NCI-H146 (cell line): ENCODE measurements around the gene MYLK.
A peak's percentile ranks its signal among the peaks of the same experiment; 100 is the strongest.

Source experiments
- DNase-seq: peaks from one replicate; lab custom pipeline; 2025; lab: John Stamatoyannopoulos, UW

Gene MYLK

DNA sequence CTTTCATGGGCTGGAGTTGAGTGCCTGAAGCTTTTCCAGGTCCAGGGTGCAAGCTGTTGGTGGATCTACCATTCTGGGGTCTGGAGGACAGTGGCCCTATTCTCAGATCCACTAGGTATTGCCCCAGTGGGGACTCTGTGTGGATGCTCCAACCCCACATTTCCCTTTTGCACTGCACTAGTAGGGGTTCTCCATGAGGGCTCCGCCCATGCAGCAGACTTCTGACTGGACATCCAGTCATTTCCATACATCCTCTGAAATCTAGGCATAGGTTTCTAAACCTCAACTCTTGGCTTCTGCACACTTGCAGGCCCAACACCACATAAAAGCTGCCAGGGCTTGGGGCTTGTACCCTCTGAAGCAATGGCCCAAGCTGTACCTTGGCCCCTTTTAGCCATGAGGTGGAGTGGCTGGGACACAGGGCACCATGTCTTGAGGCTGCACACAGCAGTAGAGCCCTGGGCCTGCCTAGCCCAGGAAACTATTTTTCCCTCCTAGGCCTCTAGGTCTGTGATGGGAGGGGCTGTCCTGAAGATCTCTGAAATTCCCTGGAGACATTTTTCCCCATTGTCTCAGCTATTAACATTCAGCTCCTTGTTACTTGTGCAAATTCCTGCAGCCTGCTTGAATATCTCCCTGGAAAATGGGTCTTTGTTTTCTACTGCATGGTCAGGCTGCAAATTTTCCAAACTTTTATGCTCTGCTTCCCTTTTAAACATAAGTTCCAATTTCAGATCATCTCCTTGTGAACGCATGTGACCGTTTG is 293.3 kb downstream of the MYLK start:
- no peak for DNase-seq

DNA sequence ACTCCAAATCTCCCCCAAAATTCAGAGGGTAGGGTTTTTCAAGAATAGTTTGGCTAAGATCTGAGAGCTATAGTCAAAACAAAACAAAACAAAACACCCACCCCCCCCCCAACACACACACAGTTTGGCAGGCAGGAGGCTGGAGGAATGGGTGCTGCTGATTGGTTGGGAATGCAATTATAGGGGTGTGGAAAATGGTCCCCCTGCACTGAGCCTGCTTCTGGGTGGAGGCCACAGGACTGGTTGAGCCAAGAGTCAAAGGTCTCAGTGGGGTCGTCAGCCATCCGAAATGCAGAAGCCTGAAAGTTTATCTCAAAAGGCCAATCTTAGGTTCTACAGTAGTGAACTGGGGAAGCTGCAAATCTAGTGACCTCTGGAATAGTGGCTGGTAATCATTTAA is 296.7 kb downstream of the MYLK start:
- no peak for DNase-seq

DNA sequence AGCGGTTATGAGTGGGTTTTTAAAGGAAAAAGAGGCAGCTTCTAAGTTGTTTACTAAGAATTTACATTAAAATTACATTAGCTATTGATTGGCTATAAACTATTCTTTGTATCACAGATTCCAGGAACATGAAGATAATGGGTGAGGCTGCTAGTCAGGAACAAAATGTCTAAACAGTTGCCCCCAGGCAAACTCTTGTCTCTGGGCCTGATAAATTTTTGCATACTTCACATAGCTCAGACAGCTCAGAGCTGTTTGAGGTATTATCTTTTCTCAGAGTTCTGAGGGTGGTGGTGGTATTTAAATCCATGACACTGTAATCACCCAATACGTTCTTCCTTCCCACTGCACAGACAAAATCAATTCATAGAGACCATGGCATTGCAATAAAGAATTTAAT is 297.2 kb downstream of the MYLK start:
- DNase-seq: no peak

DNA sequence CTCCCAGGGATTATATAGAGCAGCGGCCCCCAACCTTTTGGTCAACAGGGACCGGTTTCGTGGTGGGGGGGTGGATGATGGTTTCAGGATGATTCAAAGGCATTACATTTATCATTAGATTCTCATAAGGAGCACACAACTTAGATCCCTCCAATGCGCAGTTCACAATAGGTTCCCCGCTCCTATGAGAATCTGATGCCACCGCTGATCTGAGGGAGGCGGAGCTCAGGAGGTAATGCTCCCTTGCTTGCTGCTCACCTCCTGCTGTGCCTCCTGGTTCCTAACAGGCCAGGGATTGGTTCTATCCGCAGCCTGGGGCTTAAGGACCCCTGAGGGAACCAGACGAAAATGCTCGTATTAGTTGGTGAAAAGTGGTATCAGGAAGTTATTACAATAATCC is 298.0 kb downstream of the MYLK start:
- peak; percentile 98 for DNase-seq

DNA sequence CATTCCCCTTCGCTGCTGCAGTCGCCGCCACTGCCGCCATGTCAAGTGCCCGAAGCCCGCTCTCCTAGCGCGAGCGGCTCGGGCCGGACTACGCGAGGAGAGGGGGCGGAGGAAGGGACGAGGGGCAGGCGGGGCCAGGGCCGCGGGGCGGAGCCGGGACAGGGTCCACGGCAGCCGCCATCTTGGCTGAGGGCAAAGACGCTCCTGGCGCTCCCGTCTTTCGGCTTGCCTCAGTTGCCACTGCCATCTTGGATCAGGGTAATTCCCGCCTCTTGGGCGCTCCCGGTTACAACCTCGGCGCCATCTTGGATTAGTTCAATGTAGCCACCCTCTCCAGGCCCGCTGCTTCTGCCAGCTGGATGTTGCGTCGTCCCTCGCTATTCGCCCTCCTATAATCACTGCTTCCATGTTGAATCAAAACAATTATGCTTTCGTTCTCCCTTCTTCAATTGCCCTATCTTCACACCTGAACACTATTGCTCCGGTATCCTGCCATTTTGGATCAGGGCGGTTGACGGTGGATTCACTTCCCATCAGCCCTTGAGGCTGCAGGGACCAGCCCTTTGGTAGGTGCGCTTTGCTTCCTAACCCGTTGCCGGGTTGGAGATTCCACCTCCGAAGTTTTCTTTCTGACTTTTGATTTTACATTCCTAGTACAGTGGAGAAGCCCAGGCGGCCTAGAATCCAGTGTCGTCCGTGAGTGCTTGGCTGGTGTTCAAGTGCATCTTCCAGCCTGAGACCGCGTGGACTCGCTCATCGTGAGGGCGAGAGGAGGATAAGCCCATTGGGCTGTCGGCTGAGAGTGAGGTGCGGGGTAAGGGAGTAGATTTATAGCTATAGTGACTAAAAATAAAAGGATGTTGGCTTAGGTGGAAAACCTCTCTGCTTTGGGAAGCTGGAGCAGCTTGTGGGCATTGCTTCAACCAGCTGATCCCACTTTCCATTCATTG is 298.9 kb downstream of the MYLK start, which contains the start of gene HACD2:
HACD2 (minus strand) TSS at position 66 of the 950 bp plus-strand sequence; CDS start at position 40, 26 bp downstream.
- DNase-seq: peak; percentile 99

DNA sequence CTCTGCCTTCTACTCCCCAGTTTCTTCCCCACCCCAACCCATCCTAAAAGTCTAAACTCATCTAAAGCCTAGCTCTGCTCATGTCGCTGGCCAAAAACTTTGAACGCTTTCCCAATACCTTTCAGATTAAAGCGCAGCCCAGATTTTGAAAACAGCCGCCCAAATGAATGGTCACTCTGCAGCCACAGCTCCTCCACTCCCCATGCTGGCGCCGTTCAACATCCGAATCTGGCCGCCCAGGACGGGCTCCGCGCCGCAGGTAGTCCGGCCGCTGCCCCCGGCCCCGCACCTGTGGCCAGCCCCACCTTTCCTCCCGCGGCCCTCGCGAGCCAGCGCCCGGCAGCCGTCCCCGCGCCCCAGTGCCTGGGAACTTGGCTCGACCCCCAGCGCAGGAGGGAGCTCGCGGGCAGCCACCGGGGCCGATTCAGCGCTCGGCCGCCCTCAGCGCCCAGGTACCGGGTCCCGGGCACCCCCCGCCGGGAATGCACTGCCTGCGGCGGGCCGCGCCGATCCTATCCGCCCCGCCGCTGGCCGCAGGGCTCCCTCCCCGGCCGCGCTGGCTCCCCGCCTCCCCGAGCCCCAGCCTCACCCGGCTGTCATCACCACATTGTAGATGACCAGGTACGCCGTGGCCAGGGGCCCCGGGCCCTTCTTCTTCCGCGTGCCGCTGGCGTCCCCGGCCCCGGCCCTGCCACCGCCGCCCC is 299.7 kb downstream of the MYLK start:
- DNase-seq: peak; percentile 88

DNA sequence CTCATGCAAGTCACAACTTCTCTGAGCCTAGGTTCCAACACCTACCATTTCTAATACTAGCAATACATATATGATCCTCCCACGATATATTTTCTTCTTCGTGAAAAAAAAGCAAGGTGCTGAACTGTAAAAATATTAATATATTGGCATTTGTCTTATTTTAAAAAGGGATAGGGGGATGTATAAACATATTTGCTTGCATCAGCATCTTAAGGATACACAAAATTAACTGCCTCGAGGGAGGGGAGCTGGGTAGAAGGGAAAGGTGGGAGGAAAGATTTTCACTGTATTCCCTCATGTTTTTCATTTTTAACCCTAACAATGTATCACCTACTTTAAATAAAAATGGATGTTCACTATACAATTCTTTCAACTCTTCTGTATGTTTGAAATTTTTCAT is 300.6 kb downstream of the MYLK start:
- DNase-seq: no peak

DNA sequence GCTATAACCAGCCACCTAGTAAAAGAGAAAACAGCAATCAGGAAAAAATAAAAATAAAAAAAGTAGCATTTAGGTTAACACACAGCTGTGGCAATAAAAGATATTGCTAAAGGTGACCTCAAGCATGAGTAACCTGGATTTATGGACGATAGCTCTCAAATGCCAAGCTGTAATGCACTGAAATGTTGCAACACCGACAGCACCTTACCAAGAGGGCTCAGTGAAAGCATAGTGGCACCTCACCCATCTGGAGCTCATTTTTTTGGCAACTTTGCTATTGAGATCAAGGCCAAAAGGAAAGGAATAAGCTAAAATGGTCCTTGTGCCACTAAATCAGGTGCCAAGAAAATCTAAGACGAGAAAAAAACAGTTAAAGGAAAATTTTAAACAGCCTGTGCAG is 301.8 kb downstream of the MYLK start:
- no peak for DNase-seq

DNA sequence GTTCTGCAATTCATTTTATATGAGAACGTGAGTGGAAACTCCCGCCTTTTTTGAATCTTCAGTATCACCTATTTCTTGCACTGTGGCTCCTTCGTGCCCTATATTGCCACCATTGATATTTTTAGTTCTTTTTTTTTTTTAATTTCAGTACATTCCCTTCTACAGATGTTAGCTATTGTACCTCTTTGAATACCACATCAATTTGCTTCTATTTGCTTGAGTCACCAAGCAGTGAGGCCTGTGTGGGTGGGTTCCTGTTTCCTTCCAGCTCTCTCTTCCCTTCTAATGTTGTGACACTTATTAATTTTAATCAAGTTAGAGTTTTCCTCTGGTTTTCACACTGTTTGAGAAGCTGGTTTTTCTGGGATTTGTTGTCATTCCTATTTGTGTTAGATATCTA is 308.0 kb downstream of the MYLK start:
- DNase-seq: no peak

DNA sequence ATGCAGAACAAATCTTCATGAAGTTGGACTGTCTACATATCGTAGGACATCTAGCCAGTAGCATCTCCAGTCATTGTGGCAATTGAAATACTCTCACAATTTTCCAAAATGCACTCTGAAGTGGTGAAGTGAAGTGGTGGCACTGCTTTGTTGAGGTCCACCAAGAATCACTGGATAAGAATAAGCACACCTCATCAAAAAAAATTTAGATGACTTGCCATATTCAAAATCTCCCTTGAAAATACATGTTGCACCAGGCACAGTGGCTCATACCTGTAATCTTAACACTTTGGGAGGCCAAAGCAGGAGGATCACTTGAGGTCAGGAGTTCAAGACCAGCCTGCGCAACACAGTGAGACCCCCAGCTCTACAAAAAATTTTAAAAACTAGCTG is 312.2 kb downstream of the MYLK start:
- DNase-seq: no peak

DNA sequence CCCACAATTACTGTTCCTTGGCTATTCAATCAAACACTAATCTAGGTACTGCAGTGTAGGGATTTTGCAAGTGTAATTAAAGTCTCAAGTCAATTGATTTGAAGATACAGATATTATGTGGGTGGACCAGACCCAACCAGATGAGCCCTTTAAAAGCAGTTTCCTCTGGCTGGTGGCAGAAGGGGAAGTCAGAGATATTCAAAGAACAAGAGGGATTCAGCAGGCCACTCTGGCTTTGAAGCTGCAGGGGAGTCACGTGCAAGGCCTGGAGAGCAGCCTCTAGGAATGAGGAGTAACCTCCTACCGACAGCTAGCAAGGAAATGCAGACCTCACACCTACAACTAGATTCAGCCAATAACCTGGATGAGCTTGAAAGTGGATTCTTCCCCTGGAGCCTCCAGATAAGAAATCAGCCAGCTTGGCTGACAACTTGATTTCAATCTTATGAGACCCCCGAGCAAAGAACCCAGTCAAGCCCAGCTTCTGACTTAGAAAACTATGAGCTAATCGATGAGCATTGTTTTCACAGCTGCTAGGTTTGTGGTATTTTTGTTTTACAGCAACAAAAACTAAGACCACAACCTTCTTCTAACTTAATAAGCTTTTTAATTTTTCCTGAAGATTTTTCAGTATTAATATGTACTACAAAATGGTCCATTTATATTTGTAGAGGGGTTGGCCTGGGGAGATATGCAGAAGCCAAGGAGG is 312.7 kb downstream of the MYLK start:
- DNase-seq: no peak

DNA sequence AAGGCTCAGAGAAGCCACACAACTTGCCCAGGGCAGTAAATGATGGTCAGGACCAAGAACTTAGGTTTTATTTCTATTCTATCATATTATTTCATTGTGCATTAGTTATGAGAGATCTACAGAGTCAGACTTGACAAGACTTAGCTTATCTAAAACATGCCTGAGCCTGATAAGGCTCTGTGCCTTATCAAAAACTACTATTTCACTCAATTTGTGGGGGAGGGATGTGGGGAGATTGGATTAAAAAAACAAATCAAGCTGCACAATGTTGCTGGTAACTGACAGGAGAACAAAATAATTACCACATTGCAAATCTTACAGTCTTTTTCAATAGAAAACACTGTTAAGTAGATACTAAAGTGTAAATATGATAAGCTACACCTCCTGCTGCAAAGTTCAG is 315.3 kb downstream of the MYLK start:
- no peak for DNase-seq

DNA sequence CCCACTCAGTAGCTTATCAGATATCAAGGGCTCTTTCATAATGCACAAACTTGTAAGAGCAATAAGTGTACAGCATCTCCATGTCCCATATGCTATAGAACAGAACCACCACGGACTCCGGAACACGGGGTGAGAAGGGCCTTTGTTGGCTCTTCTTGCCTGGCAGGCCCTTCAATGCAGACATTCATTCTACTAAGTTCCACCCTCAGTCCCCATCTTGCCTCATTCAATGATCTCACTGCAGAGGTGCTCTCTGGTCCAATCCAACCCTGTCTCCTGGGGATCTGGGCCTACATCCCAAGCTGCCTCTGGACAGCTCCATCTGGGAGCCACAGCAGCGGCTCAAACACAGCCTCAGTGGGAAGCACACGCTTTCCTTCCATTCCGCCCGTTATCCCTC is 316.1 kb downstream of the MYLK start:
- no peak for DNase-seq

DNA sequence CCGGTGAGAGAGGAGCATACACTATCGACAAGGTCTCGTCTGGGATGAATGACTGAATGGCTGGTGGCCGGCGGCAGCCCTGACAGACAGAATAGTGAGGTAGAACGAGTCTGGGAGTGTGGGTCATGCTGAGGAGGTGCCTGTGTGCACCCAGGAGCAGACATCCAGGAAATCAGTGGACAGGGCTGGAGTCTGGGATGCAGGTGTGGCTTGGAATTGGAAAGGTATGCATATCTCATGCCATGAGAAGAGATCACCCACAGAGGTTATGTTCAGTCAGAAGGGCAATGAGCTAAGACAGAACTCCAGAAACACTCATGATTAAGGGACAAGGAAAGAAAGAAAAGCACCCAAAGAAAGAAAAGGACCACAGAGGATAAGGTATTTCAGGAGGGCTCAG is 320.1 kb downstream of the MYLK start:
- DNase-seq: no peak

DNA sequence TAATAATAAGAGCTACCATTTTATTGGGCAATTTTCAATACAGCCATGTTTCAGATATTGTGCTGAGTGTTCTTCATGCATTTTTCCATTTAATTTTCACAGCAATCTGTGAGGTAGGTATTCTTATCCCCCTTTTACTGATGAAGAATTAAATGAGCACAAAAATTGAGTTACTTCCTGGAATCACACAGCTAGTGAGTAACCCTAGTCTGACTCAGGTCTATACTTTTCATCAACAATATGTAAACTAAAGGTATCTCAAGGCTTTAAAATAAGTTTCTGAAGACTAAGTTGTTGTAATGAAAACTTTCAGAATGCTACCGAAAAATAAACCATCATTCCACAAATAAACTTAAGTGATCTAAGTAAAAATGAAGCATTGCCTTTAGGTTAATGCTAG is 321.6 kb downstream of the MYLK start:
- no peak for DNase-seq

DNA sequence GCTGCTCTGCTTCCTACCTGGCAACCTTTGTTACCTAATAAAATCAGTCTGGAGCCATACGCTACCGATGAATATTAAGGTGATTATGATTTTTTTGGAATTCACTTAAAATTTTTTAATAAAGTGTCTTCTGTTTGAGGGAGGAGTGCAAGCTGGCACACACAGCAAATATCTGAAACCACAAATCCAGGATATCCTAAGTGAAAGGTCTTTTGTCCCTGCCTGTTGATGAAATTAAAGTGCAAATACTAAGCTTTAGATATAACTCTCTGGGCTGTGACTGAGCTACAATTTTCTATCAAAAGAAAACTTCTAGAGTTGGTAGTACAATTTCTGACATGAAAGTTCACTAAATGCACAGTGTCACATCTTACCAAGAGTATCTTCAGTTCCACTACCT is 322.9 kb downstream of the MYLK start:
- DNase-seq: no peak
